ENCODE results near the gene NRN1L.

The NRN1L gene

DNA sequence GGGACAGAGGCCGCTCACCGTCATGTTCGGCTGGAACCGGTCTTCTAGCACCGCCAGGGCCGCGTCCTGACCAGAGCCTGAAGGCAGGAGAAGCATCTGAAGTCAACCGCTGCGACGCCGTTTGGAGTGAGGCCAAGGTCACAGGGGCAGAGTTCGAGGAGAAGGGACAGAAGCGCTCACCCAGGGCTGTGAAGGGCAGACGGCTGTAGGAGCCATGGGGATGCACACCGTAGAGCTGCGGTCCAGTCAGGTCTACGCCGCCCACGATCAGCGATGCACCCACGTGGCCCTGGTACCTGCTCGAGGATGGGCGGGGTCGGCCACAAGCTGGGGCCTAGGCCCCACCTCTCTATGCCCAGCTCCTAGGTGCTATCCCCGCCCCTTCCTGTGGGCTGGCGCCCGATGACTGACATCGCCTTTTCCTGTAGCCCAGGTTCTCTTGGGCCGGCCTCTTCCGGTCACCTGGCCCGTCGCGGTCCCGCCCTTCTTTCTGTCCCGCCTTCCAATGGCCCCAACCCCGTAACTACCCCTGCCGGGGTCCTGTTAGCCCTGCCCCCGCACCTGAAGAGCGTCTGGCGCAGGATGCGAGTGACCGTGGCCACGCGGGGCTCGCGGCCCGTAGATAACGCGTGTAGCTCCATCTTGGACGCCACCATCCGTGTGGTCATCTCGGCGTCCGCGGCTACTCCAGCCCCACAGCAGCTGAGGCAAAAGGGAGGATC lies 50.9 kb downstream of the NRN1L start:
- peak; percentile 100 for DNase-seq (ENCODE audit: low spot score)

All from HuH-7 (cell line).